ENCODE measurements around the gene ATP2B3. TPM values are rescaled to one million over a fixed set of nuclear protein-coding genes. Genes with fewer than 3 reads are reported as not detected.

The ATP2B3 gene
- total RNA-seq, 1 donor from 2014 or later, result 0.83 TPM

DNA sequence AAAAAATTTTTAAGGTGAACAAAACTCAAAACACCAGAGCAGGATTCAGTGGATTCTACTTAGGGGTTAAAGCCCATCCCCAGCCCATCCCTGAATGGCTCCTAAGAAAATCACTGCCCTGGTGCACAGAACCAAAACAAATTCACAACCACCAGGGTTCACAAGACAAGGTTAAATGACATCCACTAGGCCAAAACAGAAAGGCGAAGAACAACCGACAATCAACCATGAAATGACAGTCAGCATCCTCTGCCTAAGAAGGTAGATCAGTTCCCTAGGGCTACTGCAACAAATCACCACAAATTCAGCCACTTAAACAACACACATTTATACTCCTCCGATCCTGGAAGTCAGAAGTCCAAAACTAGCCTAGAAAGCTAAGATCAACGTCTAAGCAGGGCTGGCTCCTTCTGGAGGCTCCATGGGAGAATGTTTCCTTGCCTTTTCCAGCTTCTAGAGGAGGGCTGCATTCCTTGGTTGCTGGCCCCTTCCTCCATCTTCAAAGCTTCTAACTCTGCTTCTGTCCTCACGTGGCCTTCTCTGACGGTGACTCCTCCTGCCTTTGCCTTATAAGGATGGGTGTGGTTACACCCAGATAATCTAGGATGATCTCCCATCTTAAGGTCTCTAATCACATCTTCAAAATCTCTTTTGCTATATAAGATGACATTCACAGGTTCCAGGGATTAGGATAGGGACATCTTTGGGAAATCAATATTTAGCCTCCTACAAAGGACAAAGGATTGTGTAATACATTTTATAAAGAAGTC, 79.7 kb downstream of the ATP2B3 start:
- peaks cover 12% of the 10 kb centered on the region for H3K4me1 Mint-ChIP-seq
- TF ChIP-seq, protein P1, sequence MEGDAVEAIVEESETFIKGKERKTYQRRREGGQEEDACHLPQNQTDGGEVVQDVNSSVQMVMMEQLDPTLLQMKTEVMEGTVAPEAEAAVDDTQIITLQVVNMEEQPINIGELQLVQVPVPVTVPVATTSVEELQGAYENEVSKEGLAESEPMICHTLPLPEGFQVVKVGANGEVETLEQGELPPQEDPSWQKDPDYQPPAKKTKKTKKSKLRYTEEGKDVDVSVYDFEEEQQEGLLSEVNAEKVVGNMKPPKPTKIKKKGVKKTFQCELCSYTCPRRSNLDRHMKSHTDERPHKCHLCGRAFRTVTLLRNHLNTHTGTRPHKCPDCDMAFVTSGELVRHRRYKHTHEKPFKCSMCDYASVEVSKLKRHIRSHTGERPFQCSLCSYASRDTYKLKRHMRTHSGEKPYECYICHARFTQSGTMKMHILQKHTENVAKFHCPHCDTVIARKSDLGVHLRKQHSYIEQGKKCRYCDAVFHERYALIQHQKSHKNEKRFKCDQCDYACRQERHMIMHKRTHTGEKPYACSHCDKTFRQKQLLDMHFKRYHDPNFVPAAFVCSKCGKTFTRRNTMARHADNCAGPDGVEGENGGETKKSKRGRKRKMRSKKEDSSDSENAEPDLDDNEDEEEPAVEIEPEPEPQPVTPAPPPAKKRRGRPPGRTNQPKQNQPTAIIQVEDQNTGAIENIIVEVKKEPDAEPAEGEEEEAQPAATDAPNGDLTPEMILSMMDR (IDR thresholded peaks at IDR 0.05; ENCODE audit: unreplicated experiment), result no peak
- H3K27ac Mint-ChIP-seq, result no peak overlapping the region
- DNase-seq (ENCODE audit: low spot score in 2 of 2, unreplicated experiment in 2 of 2), result no peak
- peaks cover 14% of the 10 kb centered on the region for H3K36me3 Mint-ChIP-seq
- no peaks in the 10 kb centered on the region for H3K27me3 Mint-ChIP-seq (ENCODE audit: low read depth)
- H3K4me3 Mint-ChIP-seq, result peak overlapping the region; percentile 79
- H3K9me3 Mint-ChIP-seq, result peaks cover 12% of the 10 kb centered on the region

DNA sequence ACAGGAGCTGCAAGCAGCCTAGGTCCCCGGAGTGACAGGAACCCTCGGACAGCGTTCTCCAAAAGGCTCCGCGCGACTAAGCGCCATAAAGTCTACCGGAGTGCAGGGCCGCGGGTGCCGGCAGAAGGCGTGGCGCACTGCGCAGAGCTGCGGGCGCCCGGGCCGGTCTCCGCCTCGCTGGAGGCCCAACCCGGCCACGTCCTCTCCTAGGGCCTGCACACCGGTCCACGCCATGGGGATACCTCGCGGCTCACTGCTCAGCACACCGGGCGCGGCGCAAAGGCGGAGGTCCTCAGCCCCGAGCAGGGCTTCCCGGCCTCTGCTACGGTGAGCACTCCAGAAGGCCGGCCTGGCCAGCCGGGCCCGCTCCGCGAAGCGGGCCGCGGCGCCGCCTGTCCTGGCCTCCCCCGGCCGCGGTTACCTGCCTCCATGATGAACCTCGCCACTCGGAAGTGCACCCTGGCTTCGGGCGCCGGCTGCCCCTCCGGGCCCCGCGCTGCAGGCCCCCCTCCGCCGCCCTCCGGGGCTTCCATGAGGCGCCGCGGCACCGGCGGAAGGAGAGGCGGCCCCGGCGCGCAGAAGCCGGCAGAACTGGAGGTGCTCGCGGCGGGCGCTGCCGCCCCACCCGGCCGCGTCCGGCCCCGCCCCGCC, 81.2 kb downstream of the ATP2B3 start, which contains the start of gene CCNQ:
Gene CCNQ (minus strand): TSS at position 599 of the 651 bp plus-strand sequence. CDS start 66 bp downstream, at position 533.
- Mint-ChIP-seq H3K27ac (peak within 1 kb of the TSS; percentile 90), H3K4me1 (peaks cover 12% of the 10 kb centered on the region), H3K27me3 (ENCODE audit: low read depth) (peaks cover 1% of the 10 kb centered on the region), H3K4me3 (peak within 1 kb of the TSS; percentile 79), H3K9me3 (peaks cover 17% of the 10 kb centered on the region), H3K36me3 (peaks cover 5% of the 10 kb centered on the region)
- TF ChIP-seq, protein P1 (IDR thresholded peaks at IDR 0.05; ENCODE audit: unreplicated experiment), result no peak
- peak in 1 of 2 experiments; percentile 47 for DNase-seq (ENCODE audit: low spot score in 2 of 2, unreplicated experiment in 2 of 2)

DNA sequence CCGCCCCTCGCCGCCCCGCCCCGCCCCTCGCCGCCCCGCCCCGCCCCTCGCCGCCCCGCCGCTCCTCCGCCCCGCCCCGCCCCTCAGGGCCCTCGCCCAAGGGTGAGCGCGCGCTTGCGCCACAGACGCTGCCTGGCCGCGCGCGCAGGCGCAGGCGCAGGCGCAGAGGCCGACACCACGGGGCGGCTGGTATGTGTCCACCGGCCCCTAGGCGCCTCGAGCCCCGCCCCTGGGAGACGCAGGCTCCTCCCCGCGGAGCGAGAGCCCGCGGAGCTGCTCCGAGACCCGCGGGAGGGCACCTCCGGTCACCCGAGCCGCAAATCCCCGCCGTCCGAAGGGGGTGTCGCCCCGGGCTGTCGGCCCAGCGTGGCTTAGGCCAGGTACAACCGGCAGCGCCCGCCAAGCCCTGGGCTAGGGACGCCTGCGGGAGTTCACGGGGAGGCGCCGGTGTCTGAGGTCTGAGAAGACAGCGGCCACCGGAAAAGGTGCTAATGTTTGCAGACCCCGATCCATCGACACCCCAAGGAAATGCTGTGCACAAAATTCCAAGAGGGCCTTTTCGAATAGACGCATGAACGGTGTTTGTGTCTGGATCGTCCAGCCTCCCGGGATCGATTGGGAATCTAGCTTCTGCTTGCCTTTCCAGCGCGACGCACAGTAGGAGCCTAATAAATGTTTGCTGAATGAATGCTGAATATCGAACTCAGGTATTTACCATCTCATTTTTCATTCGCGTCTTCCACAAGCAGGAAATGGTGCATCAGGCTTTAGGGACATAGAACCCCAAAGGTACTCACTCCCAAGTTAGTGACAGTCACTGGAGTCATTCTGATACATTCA, 82.0 kb downstream of the ATP2B3 start:
- peaks cover 12% of the 10 kb centered on the region for H3K4me1 Mint-ChIP-seq
- DNase-seq (ENCODE audit: low spot score in 2 of 2, unreplicated experiment in 2 of 2), result peak; percentile 79 to 86
- H3K4me3 Mint-ChIP-seq, result peak overlapping the region; percentile 69
- TF ChIP-seq, protein P1 (IDR thresholded peaks at IDR 0.05; ENCODE audit: unreplicated experiment), result no peak
- H3K9me3 Mint-ChIP-seq, result peaks cover 17% of the 10 kb centered on the region
- peaks cover 5% of the 10 kb centered on the region for H3K36me3 Mint-ChIP-seq
- peaks cover 2% of the 10 kb centered on the region for H3K27me3 Mint-ChIP-seq (ENCODE audit: low read depth)
- peak overlapping the region; percentile 36 for H3K27ac Mint-ChIP-seq

DNA sequence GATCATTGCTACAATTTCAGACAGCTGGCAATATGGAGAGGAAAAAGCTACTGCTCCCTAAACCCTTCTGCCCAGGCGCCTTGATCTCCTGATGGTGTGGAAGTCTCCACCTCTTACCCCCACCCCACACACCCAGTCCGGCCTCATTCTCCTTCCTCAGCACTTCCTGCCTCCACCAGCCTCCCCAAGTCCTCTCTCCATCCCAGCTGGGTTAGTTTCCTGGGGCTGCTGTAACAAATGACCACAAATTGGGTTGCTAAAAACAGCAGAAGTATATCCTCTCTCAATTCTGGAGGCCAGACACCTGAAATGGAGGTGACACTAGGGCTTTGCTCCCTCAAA, 82.6 kb downstream of the ATP2B3 start:
- Mint-ChIP-seq H3K4me3 (peak overlapping the region; percentile 69), H3K27ac (peak overlapping the region; percentile 36), H3K27me3 (ENCODE audit: low read depth) (peaks cover 2% of the 10 kb centered on the region), H3K9me3 (peaks cover 17% of the 10 kb centered on the region), H3K36me3 (peaks cover 5% of the 10 kb centered on the region), H3K4me1 (peaks cover 12% of the 10 kb centered on the region)
- no peak for DNase-seq (ENCODE audit: low spot score in 2 of 2, unreplicated experiment in 2 of 2)
- TF ChIP-seq, protein P1 (IDR thresholded peaks at IDR 0.05; ENCODE audit: unreplicated experiment), result no peak

DNA sequence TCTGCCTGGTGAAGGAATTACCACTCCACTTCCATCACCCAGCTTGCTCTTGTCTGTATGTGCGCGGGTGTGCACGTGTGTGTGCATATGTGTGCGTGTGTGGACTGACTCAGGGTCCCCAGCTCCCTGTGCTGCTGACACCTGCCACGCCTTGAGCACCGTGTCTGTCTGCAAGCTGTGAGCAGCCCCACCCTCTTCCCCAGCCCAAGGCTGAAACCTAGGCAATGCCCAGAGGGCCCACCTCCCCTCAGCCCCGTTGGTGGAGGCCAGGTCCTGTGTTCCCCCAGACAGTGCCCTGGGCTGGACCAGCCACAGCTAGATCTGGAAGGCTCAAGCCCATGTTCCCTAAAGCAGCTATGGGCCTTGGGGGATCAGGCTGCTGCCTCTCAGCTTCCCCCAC, 83.5 kb downstream of the ATP2B3 start:
- Mint-ChIP-seq H3K27ac (no peak overlapping the region), H3K4me3 (no peak overlapping the region), H3K36me3 (peaks cover under 1% of the 10 kb centered on the region), H3K9me3 (peaks cover 17% of the 10 kb centered on the region), H3K27me3 (ENCODE audit: low read depth) (peaks cover 5% of the 10 kb centered on the region), H3K4me1 (peaks cover 12% of the 10 kb centered on the region)
- TF ChIP-seq, protein P1 (IDR thresholded peaks at IDR 0.05; ENCODE audit: unreplicated experiment), result no peak
- no peak for DNase-seq (ENCODE audit: low spot score in 2 of 2, unreplicated experiment in 2 of 2)
